A549 (cell line): ENCODE results near the gene TTI1. TPM values are rescaled to one million over a fixed set of nuclear protein-coding genes. Genes with fewer than 3 reads are reported as not detected.

ENCODE experiments used
- ATAC-seq, 2 experiments: fragments of 200-7000 bp in 1 of 2; fragments of >200 bp in 1 of 2; cut with Nextera tagmentation in 1 of 2; cut with Tn5 transposase in 1 of 2; 3 replicates each; pipeline versions ENCODE4 v1.8.0 to v1.9.1; 2018 to 2020; ENCODE audit warnings: mild to moderate bottlenecking in 1 of 2, moderate library complexity in 1 of 2
- CTCF ChIA-PET: fragments of 300-600 bp; sonication (Branson Sonifier 250); formaldehyde crosslinking; extraction: SDS; loops from one replicate; lab custom pipeline; 2021; ENCODE audit warnings: antibody characterized with exemption, inconsistent platforms; lab: Yijun Ruan, JAX
- POLR2A ChIA-PET: fragments of 350-600 bp; formaldehyde crosslinking; extraction: SDS; loops from one replicate; lab custom pipeline; 2021; ENCODE audit warnings: antibody characterized with exemption, inconsistent platforms; lab: Yijun Ruan, JAX
- DNase-seq, 2 experiments: peaks; one replicate each; pipeline versions ENCODE4 v3.0.0 to v3.0.0-alpha.2; 2011 to 2016; ENCODE audit warnings: low read depth in 1 of 2, low spot score in 1 of 2
- FAIRE-seq: peaks from 2 replicates; lab custom pipeline; 2011; peaks lifted over from hg19 to GRCh38; lab: Jason Lieb, UNC
- H3K27ac ChIP-seq, 2 experiments: fragments of >200 bp; sonication (Bioruptor Twin); formaldehyde crosslinking; 3 replicates each; pipeline ENCODE4 v1.5.1; 2016 to 2017
- H3K4me1 ChIP-seq: fragments of >200 bp; sonication (Bioruptor Twin); formaldehyde crosslinking; 3 replicates; pipeline ENCODE4 v1.6.1; 2016
- H3K4me2 ChIP-seq: fragments of >200 bp; sonication (Bioruptor Twin); formaldehyde crosslinking; 3 replicates; pipeline ENCODE4 v1.6.1; 2016
- H3K4me3 ChIP-seq: fragments of >200 bp; sonication (Bioruptor Twin); formaldehyde crosslinking; 3 replicates; pipeline ENCODE4 v1.5.1; 2016
- H3K9me3 ChIP-seq: fragments of >200 bp; sonication (Bioruptor Twin); formaldehyde crosslinking; 3 replicates; pipeline ENCODE4 v1.6.1; 2016
- EHMT2 ChIP-seq: fragments of 200-600 bp; sonication (generic); IDR thresholded peaks from 2 replicates; pipeline ENCODE4 v1.6.1; 2016; ENCODE audit warnings: antibody characterized with exemption, low read depth, mild to moderate bottlenecking, moderate library complexity
- ESRRA ChIP-seq: fragments of 150-350 bp; IDR thresholded peaks from 2 replicates; pipeline ENCODE4 v1.6.1; 2014; ENCODE audit warnings: mild to moderate bottlenecking, low read length, borderline replicate concordance
- FOSB ChIP-seq: fragments of 250-450 bp; sonication (Bioruptor Pico); IDR thresholded peaks from 2 replicates; pipeline ENCODE4 v1.5.0; 2020; ENCODE audit warnings: mild to moderate bottlenecking, moderate library complexity
- FOXS1 ChIP-seq: fragments of 250-450 bp; sonication (Bioruptor Pico); IDR thresholded peaks from 2 replicates; pipeline ENCODE4 v1.5.0; 2020; ENCODE audit warnings: mild to moderate bottlenecking, moderate library complexity
- HEYL ChIP-seq: fragments of 250-450 bp; sonication (Bioruptor Pico); IDR thresholded peaks from 2 replicates; pipeline ENCODE4 v1.8.0; 2021; ENCODE audit warnings: mild to moderate bottlenecking, moderate library complexity
- HOXA7 ChIP-seq: fragments of 250-450 bp; sonication (Bioruptor Pico); IDR thresholded peaks from 2 replicates; pipeline ENCODE4 v1.5.0; 2020; ENCODE audit warnings: mild to moderate bottlenecking, moderate library complexity
- HOXB13 ChIP-seq: fragments of 250-450 bp; sonication (Bioruptor Pico); IDR thresholded peaks from 2 replicates; pipeline ENCODE4 v1.5.0; 2020; ENCODE audit warnings: low read depth, mild to moderate bottlenecking, moderate library complexity
- HOXB5 ChIP-seq: fragments of 250-450 bp; sonication (Bioruptor Pico); IDR thresholded peaks from 2 replicates; pipeline ENCODE4 v1.5.0; 2020; ENCODE audit warnings: mild to moderate bottlenecking, moderate library complexity
- JUN ChIP-seq, 2 experiments: fragments of >200 bp; sonication (Bioruptor Twin); formaldehyde crosslinking; IDR thresholded peaks; 2 replicates in 1 of 2; 3 replicates in 1 of 2; pipeline ENCODE4 v1.6.1; 2016 to 2017
- JUNB ChIP-seq: fragments of >200 bp; sonication (Bioruptor Twin); formaldehyde crosslinking; IDR thresholded peaks from 2 replicates; pipeline ENCODE4 v1.6.1; 2016
- KDM5A ChIP-seq: fragments of 200-600 bp; sonication (generic); IDR thresholded peaks from 2 replicates; pipeline ENCODE4 v1.6.1; 2016; ENCODE audit warnings: antibody characterized with exemption, mild to moderate bottlenecking
- MAFK ChIP-seq: fragments of 450-650 bp; IDR thresholded peaks from 2 replicates; pipeline ENCODE4 v1.6.1; 2014; ENCODE audit not compliant: partially characterized antibody
- MYC ChIP-seq: IDR thresholded peaks from 2 replicates; pipeline ENCODE4 v1.6.1; 2012; ENCODE audit warnings: mild to moderate bottlenecking, inconsistent platforms, low read length, improper control_type of control experiment, borderline replicate concordance
- NPAS2 ChIP-seq: fragments of 250-450 bp; sonication (Bioruptor Pico); IDR thresholded peaks from 2 replicates; pipeline ENCODE4 v1.8.0; 2022; ENCODE audit warnings: mild to moderate bottlenecking, moderate library complexity, borderline replicate concordance
- NR3C1 ChIP-seq: fragments of >200 bp; sonication (Bioruptor Twin); formaldehyde crosslinking; IDR thresholded peaks from 3 replicates; pipeline ENCODE4 v1.6.1; 2017
- POLR2A ChIP-seq: IDR thresholded peaks from 2 replicates; pipeline ENCODE4 v1.6.1; 2012; ENCODE audit warnings: mild to moderate bottlenecking, low read length
- RAD21 ChIP-seq, 2 experiments: fragments of >200 bp in 1 of 2; sonication (Bioruptor Twin) in 1 of 2; formaldehyde crosslinking in 1 of 2; IDR thresholded peaks in 1 of 2; conservative IDR thresholded peaks in 1 of 2; 2 replicates in 1 of 2; 3 replicates in 1 of 2; pipeline ENCODE4 v1.6.1; 2012 to 2018; ENCODE audit warnings: inconsistent platforms in 1 of 2
- RFX5 ChIP-seq: fragments of 450-650 bp; IDR thresholded peaks from 2 replicates; pipeline ENCODE4 v1.7.1; 2014; ENCODE audit warnings: antibody characterized with exemption, mild to moderate bottlenecking, moderate library complexity
- SMC3 ChIP-seq: fragments of >200 bp; sonication (Bioruptor Twin); formaldehyde crosslinking; IDR thresholded peaks from 3 replicates; pipeline ENCODE4 v1.6.1; 2018; ENCODE audit warnings: inconsistent platforms
- TFCP2L1 ChIP-seq: fragments of 250-450 bp; sonication (Bioruptor Pico); IDR thresholded peaks from 2 replicates; pipeline ENCODE4 v1.5.0; 2021; ENCODE audit warnings: mild to moderate bottlenecking
- TP53 ChIP-seq: fragments of 250-450 bp; sonication (Bioruptor Pico); IDR thresholded peaks from 2 replicates; pipeline ENCODE4 v1.5.0; 2021; ENCODE audit warnings: mild to moderate bottlenecking, moderate library complexity
- ZC3H11A ChIP-seq: fragments of 450-650 bp; IDR thresholded peaks from 2 replicates; pipeline ENCODE4 v1.6.1; 2014; ENCODE audit warnings: antibody characterized with exemption, mild to moderate bottlenecking
- ZFP36 ChIP-seq: fragments of 450-650 bp; IDR thresholded peaks from 2 replicates; pipeline ENCODE4 v1.6.1; 2014; ENCODE audit warnings: borderline replicate concordance; ENCODE audit not compliant: partially characterized antibody
- ZNF302 ChIP-seq: fragments of 250-450 bp; sonication (Bioruptor Pico); IDR thresholded peaks from 2 replicates; pipeline ENCODE4 v1.9.0; 2021; ENCODE audit warnings: inconsistent platforms, mild to moderate bottlenecking, moderate library complexity
- WGBS: methylation state at CpG from one replicate; pipeline ENCODE4 v1.1.6; 2017; ENCODE audit errors: missing lambda C conversion rate; 5-methylcytosine and 5-hydroxymethylcytosine counted together
- polyA plus RNA-seq, 4 experiments: library from polyadenylated mRNA; depleted of rRNA in 3 of 4; stranded (reverse); fragments of >200 nt; fragmentation: RNase III in 1 of 4; extraction: RNeasy Plus Mini Kit Qiagen cat#74134 plus additional on column Dnase treatment in 1 of 4; gene quantifications; 2 replicates in 3 of 4; 3 replicates in 1 of 4; pipeline ENCODE4 v1.2.3, GENCODE V29; 2011 to 2017
- TF ChIP-seq, protein P1 (sequence below): fragments of >200 bp; sonication (Bioruptor Twin); formaldehyde crosslinking; IDR thresholded peaks from 3 replicates; pipeline ENCODE4 v1.6.1; 2016
- TF ChIP-seq, protein P2 (sequence below): fragments of 250-450 bp; sonication (Bioruptor Pico); IDR thresholded peaks from 2 replicates; pipeline ENCODE4 v1.5.0; 2021; ENCODE audit warnings: mild to moderate bottlenecking, moderate library complexity, borderline replicate concordance
- TF ChIP-seq, protein P3 (sequence below): fragments of 150-350 bp; IDR thresholded peaks from 2 replicates; pipeline ENCODE4 v1.6.1; 2014; ENCODE audit warnings: low read depth, mild to moderate bottlenecking, low read length
- TF ChIP-seq, protein P4 (sequence below): fragments of >200 bp; sonication (Bioruptor Twin); formaldehyde crosslinking; IDR thresholded peaks from 3 replicates; pipeline ENCODE4 v1.5.1; 2016
- TF ChIP-seq, protein P5 (sequence below): IDR thresholded peaks from 2 replicates; pipeline ENCODE4 v1.6.1; 2012
- TF ChIP-seq, protein P6 (sequence below): IDR thresholded peaks from 2 replicates; pipeline ENCODE4 v1.6.1; 2012; ENCODE audit warnings: low read depth, borderline replicate concordance
- TF ChIP-seq, protein P7 (sequence below): fragments of 450-650 bp; IDR thresholded peaks from 2 replicates; pipeline ENCODE4 v1.6.1; 2014; ENCODE audit warnings: antibody characterized with exemption

The TTI1 gene
- polyA plus RNA-seq, 2 of the 4 experiments (the other 2 are of a cell fraction), result 20.6 to 27.9 TPM

DNA sequence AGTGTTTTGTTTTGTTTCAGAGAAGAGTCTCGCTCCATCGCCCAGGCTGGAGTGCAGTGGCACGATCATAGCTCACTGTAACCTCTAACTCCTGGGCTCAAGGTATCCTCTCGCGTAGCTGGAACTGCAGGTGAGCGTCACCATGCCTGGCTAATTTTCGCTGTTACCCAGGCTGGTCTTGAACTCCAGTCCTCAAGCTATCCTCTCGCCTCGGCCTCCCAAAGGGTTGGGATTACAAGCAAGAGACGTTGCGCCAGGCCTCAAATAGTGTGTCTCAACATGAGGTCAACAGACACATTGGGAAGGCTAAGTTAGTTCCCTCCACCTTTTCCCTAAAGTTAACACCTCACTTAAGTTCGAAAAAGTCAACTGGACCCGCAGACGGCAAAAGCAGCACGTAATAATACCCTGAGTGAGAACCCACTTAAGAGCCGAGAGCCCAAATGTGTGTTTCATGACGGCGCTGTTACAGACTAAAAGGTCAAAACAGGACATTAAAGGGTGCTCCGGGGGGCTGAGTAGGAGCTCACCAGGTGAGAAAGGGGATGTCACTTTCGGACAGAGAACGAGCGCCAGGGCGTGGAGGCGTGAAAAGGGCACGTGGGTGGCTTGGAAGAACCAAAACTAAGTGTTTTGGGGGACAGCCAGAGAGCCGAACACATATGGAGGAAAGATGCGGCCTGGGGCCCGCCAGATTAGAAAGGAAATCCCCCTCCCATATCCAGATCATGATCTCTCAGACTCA, 499 bp downstream of the TTI1 start:
- Histone ChIP-seq H3K27ac (peak overlapping the region; percentile 91 to 95), H3K4me3 (peak overlapping the region; percentile 88), H3K4me2 (peak overlapping the region; percentile 98), H3K4me1 (peaks cover 25% of the 10 kb centered on the region; the same call in 2 of the 3 replicates), H3K9me3 (no peaks in the 10 kb centered on the region)
- ChIA-PET CTCF (interaction anchor here (0.8 to 2.1 kb wide), 11 partner anchors 9 to 190 kb away, joined by 3 to 15 read pairs (median 3); no protein-coding TSS in a partner anchor), POLR2A (interaction anchor here (0.5 to 2.0 kb wide), 8 partner anchors 9 to 122 kb away, joined by 3 to 15 read pairs (median 4); no protein-coding TSS in a partner anchor)
- 24% methylated on average over 28 of the region's 28 CpGs for WGBS
- peak in 1 of 2 experiments; percentile 20 for DNase-seq
- FAIRE-seq, result no peak
- ATAC-seq, result peak; percentile 53 to 58; a peak in 5 of 6 replicates
- TF ChIP-seq RAD21 (conservative IDR thresholded peaks at IDR 0.05 in 1 of 2, IDR thresholded peaks at IDR 0.05 in 1 of 2), result no peak
- TF ChIP-seq HOXB5 (CRISPR knock-in tag), result peak; percentile 66; the same call in 1 of the 2 replicates
- TF ChIP-seq SMC3, result no peak
- TF ChIP-seq MAFK, result no peak
- TF ChIP-seq JUNB, result no peak
- 0 out of 2 replicates have a peak, but pooled peaks have one; percentile 44 for TF ChIP-seq FOSB
- TF ChIP-seq, protein P1, sequence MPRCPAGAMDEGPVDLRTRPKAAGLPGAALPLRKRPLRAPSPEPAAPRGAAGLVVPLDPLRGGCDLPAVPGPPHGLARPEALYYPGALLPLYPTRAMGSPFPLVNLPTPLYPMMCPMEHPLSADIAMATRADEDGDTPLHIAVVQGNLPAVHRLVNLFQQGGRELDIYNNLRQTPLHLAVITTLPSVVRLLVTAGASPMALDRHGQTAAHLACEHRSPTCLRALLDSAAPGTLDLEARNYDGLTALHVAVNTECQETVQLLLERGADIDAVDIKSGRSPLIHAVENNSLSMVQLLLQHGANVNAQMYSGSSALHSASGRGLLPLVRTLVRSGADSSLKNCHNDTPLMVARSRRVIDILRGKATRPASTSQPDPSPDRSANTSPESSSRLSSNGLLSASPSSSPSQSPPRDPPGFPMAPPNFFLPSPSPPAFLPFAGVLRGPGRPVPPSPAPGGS, result no peak
- TF ChIP-seq HOXB13 (CRISPR knock-in tag), result peak; percentile 72; the same call in 1 of the 2 replicates
- TF ChIP-seq TP53 (CRISPR knock-in tag), result no peak
- TF ChIP-seq, protein P2, sequence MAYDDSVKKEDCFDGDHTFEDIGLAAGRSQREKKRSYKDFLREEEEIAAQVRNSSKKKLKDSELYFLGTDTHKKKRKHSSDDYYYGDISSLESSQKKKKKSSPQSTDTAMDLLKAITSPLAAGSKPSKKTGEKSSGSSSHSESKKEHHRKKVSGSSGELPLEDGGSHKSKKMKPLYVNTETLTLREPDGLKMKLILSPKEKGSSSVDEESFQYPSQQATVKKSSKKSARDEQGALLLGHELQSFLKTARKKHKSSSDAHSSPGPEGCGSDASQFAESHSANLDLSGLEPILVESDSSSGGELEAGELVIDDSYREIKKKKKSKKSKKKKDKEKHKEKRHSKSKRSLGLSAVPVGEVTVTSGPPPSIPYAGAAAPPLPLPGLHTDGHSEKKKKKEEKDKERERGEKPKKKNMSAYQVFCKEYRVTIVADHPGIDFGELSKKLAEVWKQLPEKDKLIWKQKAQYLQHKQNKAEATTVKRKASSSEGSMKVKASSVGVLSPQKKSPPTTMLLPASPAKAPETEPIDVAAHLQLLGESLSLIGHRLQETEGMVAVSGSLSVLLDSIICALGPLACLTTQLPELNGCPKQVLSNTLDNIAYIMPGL (CRISPR knock-in tag), result no peak
- TF ChIP-seq FOXS1 (CRISPR knock-in tag), result no peak
- TF ChIP-seq JUN (IDR thresholded peaks at IDR 0.05), result no peak
- TF ChIP-seq, protein P3, sequence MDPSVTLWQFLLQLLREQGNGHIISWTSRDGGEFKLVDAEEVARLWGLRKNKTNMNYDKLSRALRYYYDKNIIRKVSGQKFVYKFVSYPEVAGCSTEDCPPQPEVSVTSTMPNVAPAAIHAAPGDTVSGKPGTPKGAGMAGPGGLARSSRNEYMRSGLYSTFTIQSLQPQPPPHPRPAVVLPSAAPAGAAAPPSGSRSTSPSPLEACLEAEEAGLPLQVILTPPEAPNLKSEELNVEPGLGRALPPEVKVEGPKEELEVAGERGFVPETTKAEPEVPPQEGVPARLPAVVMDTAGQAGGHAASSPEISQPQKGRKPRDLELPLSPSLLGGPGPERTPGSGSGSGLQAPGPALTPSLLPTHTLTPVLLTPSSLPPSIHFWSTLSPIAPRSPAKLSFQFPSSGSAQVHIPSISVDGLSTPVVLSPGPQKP, result no peak
- no peak for TF ChIP-seq NPAS2 (CRISPR knock-in tag)
- TF ChIP-seq, protein P4, sequence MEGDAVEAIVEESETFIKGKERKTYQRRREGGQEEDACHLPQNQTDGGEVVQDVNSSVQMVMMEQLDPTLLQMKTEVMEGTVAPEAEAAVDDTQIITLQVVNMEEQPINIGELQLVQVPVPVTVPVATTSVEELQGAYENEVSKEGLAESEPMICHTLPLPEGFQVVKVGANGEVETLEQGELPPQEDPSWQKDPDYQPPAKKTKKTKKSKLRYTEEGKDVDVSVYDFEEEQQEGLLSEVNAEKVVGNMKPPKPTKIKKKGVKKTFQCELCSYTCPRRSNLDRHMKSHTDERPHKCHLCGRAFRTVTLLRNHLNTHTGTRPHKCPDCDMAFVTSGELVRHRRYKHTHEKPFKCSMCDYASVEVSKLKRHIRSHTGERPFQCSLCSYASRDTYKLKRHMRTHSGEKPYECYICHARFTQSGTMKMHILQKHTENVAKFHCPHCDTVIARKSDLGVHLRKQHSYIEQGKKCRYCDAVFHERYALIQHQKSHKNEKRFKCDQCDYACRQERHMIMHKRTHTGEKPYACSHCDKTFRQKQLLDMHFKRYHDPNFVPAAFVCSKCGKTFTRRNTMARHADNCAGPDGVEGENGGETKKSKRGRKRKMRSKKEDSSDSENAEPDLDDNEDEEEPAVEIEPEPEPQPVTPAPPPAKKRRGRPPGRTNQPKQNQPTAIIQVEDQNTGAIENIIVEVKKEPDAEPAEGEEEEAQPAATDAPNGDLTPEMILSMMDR, result no peak
- TF ChIP-seq ESRRA, result no peak
- peak; percentile 2; the same call in 1 of the 2 replicates for TF ChIP-seq HOXA7 (CRISPR knock-in tag)
- no peak for TF ChIP-seq RFX5
- no peak for TF ChIP-seq POLR2A
- no peak for TF ChIP-seq EHMT2
- no peak for TF ChIP-seq HEYL
- TF ChIP-seq, protein P5, sequence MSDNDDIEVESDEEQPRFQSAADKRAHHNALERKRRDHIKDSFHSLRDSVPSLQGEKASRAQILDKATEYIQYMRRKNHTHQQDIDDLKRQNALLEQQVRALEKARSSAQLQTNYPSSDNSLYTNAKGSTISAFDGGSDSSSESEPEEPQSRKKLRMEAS, result no peak; the same call in 1 of the 2 replicates
- TF ChIP-seq MYC, result peak; percentile 34; the same call in 1 of the 2 replicates
- TF ChIP-seq KDM5A, result no peak
- no peak for TF ChIP-seq TFCP2L1
- TF ChIP-seq NR3C1, result no peak
- TF ChIP-seq, protein P6, sequence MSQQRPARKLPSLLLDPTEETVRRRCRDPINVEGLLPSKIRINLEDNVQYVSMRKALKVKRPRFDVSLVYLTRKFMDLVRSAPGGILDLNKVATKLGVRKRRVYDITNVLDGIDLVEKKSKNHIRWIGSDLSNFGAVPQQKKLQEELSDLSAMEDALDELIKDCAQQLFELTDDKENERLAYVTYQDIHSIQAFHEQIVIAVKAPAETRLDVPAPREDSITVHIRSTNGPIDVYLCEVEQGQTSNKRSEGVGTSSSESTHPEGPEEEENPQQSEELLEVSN, result no peak
- no peak for TF ChIP-seq ZC3H11A
- TF ChIP-seq ZFP36, result no peak
- TF ChIP-seq ZNF302 (CRISPR knock-in tag), result no peak
- TF ChIP-seq, protein P7, sequence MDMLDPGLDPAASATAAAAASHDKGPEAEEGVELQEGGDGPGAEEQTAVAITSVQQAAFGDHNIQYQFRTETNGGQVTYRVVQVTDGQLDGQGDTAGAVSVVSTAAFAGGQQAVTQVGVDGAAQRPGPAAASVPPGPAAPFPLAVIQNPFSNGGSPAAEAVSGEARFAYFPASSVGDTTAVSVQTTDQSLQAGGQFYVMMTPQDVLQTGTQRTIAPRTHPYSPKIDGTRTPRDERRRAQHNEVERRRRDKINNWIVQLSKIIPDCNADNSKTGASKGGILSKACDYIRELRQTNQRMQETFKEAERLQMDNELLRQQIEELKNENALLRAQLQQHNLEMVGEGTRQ, result 0 out of 2 replicates have a peak, but pooled peaks have one; percentile 25
